ENCODE measurements around the gene IL17REL.
"Not testable (repeated sequence)": the region's sequence is repeated elsewhere in the genome, so short reads cannot be mapped to it uniquely, and the experiment has no call there.

IL17REL gene

GRCh38 chr22:49954991-49955580 lies 57.5 kb downstream of the IL17REL start:
- DNase-seq, result no peak

- DNase-seq, result no peak
Measured at GRCh38 chr22:49954354-49954753, 58.2 kb downstream of the IL17REL start.

- DNase-seq, result no peak
Measured at GRCh38 chr22:49953680-49954344, 58.8 kb downstream of the IL17REL start.

- no peak for DNase-seq
Measured at GRCh38 chr22:49953027-49953679, 59.4 kb downstream of the IL17REL start.

GRCh38 chr22:49951986-49952896 lies 60.3 kb downstream of the IL17REL start:
- DNase-seq, result no peak

GRCh38 chr22:49951678-49951985 lies 60.9 kb downstream of the IL17REL start:
- DNase-seq, result no peak

- DNase-seq, result no peak
Measured at GRCh38 chr22:49951000-49951677, 61.4 kb downstream of the IL17REL start.

- DNase-seq, result no peak
Measured at GRCh38 chr22:49950396-49950994, 62.1 kb downstream of the IL17REL start.

GRCh38 chr22:49949914-49950292 lies 62.7 kb downstream of the IL17REL start:
- DNase-seq, result no peak

- no peak for DNase-seq
Measured at GRCh38 chr22:49948958-49949913, 63.3 kb downstream of the IL17REL start.

- no peak for DNase-seq
Measured at GRCh38 chr22:49948116-49948957, 64.2 kb downstream of the IL17REL start.

GRCh38 chr22:49947296-49947622 lies 65.3 kb downstream of the IL17REL start:
- no peak for DNase-seq

- DNase-seq, result no peak
Measured at GRCh38 chr22:49946612-49947295, 65.8 kb downstream of the IL17REL start.

GRCh38 chr22:49945042-49945794 lies 67.3 kb downstream of the IL17REL start:
- not testable (repeated sequence) for DNase-seq
